GM12878 (cell line): Measurements from ENCODE around the gene TSPYL4.

Source experiments
- CEBPB ChIP-seq, 2 experiments: fragments of 150-350 bp in 1 of 2; IDR thresholded peaks; 2 replicates each; pipeline ENCODE4 v1.6.1; 2012 to 2014; ENCODE audit warnings: low read depth in 2 of 2, low read length in 2 of 2, borderline replicate concordance in 1 of 2, inconsistent platforms in 1 of 2
- MAX ChIP-seq: IDR thresholded peaks from 2 replicates; pipeline ENCODE4 v1.6.1; 2012; ENCODE audit warnings: low read depth, low read length, improper control_type of control experiment
- PBX3 ChIP-seq: IDR thresholded peaks from 2 replicates; pipeline ENCODE4 v1.6.1; 2011; ENCODE audit warnings: mild to moderate bottlenecking, low read depth, low read length, moderate library complexity; ENCODE audit not compliant: insufficient replicate concordance
- POLR2A ChIP-seq: IDR thresholded peaks from 2 replicates; pipeline ENCODE4 v1.6.1; 2011; ENCODE audit warnings: low read depth, mild to moderate bottlenecking, low read length
- POLR2AphosphoS5 ChIP-seq: IDR thresholded peaks from 2 replicates; pipeline ENCODE4 v1.6.1; 2011; ENCODE audit warnings: mild to moderate bottlenecking, low read length, inconsistent platforms
- SPI1 ChIP-seq: IDR thresholded peaks from 2 replicates; pipeline ENCODE4 v1.6.1; 2011; ENCODE audit warnings: low read depth, mild to moderate bottlenecking, low read length, moderate library complexity, borderline replicate concordance; ENCODE audit not compliant: insufficient read depth
- TAF1 ChIP-seq: IDR thresholded peaks from 2 replicates; pipeline ENCODE4 v1.6.1; 2011; ENCODE audit warnings: mild to moderate bottlenecking, low read depth, low read length, borderline replicate concordance
- TF ChIP-seq, protein P1 (sequence below), 3 experiments: IDR thresholded peaks in 2 of 3; conservative IDR thresholded peaks in 1 of 3; 2 replicates each; pipeline ENCODE4 v1.5.1; 2011; ENCODE audit warnings: low read depth in 3 of 3, low read length in 3 of 3, mild to moderate bottlenecking in 3 of 3, control low read depth in 2 of 3, moderate library complexity in 2 of 3, inconsistent platforms in 1 of 3, mixed read lengths in 1 of 3; ENCODE audit not compliant: control insufficient read depth in 2 of 3, insufficient read depth in 1 of 3; ENCODE audit errors: extremely low read depth in 1 of 3
- TF ChIP-seq, protein P2 (sequence below): fragments of 150-350 bp; IDR thresholded peaks from 2 replicates; pipeline ENCODE4 v1.6.1; 2016; ENCODE audit warnings: low read depth, low read length
- TF ChIP-seq, protein P3 (sequence below): IDR thresholded peaks from 2 replicates; pipeline ENCODE4 v1.6.1; 2012; ENCODE audit warnings: low read depth, low read length, improper control_type of control experiment

- TF ChIP-seq CEBPB (IDR thresholded peaks at IDR 0.05; ENCODE audit: borderline replicate concordance in 1 of 2, low read depth in 2 of 2, low read length in 2 of 2) (no peak), SPI1 (no peak), TAF1 (no peak), MAX (no peak), PBX3 (peak; percentile 10), POLR2AphosphoS5 (no peak), POLR2A (no peak)
- TF ChIP-seq, protein P1, sequence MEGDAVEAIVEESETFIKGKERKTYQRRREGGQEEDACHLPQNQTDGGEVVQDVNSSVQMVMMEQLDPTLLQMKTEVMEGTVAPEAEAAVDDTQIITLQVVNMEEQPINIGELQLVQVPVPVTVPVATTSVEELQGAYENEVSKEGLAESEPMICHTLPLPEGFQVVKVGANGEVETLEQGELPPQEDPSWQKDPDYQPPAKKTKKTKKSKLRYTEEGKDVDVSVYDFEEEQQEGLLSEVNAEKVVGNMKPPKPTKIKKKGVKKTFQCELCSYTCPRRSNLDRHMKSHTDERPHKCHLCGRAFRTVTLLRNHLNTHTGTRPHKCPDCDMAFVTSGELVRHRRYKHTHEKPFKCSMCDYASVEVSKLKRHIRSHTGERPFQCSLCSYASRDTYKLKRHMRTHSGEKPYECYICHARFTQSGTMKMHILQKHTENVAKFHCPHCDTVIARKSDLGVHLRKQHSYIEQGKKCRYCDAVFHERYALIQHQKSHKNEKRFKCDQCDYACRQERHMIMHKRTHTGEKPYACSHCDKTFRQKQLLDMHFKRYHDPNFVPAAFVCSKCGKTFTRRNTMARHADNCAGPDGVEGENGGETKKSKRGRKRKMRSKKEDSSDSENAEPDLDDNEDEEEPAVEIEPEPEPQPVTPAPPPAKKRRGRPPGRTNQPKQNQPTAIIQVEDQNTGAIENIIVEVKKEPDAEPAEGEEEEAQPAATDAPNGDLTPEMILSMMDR (IDR thresholded peaks at IDR 0.05 in 2 of 3, conservative IDR thresholded peaks at IDR 0.05 in 1 of 3; ENCODE audit: control insufficient read depth in 2 of 3, extremely low read depth in 1 of 3, insufficient read depth in 1 of 3, low read depth in 3 of 3, low read length in 3 of 3) = no peak
- TF ChIP-seq, protein P2, sequence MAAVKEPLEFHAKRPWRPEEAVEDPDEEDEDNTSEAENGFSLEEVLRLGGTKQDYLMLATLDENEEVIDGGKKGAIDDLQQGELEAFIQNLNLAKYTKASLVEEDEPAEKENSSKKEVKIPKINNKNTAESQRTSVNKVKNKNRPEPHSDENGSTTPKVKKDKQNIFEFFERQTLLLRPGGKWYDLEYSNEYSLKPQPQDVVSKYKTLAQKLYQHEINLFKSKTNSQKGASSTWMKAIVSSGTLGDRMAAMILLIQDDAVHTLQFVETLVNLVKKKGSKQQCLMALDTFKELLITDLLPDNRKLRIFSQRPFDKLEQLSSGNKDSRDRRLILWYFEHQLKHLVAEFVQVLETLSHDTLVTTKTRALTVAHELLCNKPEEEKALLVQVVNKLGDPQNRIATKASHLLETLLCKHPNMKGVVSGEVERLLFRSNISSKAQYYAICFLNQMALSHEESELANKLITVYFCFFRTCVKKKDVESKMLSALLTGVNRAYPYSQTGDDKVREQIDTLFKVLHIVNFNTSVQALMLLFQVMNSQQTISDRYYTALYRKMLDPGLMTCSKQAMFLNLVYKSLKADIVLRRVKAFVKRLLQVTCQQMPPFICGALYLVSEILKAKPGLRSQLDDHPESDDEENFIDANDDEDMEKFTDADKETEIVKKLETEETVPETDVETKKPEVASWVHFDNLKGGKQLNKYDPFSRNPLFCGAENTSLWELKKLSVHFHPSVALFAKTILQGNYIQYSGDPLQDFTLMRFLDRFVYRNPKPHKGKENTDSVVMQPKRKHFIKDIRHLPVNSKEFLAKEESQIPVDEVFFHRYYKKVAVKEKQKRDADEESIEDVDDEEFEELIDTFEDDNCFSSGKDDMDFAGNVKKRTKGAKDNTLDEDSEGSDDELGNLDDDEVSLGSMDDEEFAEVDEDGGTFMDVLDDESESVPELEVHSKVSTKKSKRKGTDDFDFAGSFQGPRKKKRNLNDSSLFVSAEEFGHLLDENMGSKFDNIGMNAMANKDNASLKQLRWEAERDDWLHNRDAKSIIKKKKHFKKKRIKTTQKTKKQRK = no peak
- TF ChIP-seq, protein P3, sequence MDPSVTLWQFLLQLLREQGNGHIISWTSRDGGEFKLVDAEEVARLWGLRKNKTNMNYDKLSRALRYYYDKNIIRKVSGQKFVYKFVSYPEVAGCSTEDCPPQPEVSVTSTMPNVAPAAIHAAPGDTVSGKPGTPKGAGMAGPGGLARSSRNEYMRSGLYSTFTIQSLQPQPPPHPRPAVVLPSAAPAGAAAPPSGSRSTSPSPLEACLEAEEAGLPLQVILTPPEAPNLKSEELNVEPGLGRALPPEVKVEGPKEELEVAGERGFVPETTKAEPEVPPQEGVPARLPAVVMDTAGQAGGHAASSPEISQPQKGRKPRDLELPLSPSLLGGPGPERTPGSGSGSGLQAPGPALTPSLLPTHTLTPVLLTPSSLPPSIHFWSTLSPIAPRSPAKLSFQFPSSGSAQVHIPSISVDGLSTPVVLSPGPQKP = no peak
Measured at GRCh38 chr6:116229287-116229913, 24.5 kb downstream of the TSPYL4 start.
